SH-SY5Y (cell line): Measurements from ENCODE around the gene PSMA7.

ENCODE experiments used
- GATA2 ChIP-seq: IDR thresholded peaks from 2 replicates; pipeline ENCODE4 v1.6.1; 2011; ENCODE audit warnings: mild to moderate bottlenecking, low read depth, low read length
- GATA3 ChIP-seq: IDR thresholded peaks from 2 replicates; pipeline ENCODE4 v1.6.1; 2011; ENCODE audit warnings: low read depth, mild to moderate bottlenecking, low read length, moderate library complexity

- TF ChIP-seq GATA3, result no peak
- TF ChIP-seq GATA2, result no peak
Observed at GRCh38 chr20:62138204-62138543, 5.0 kb downstream of the PSMA7 start.
